ENCODE results near the gene ESPL1. TPM values are rescaled to one million over a fixed set of nuclear protein-coding genes. Genes with fewer than 3 reads are reported as not detected.
A peak's percentile ranks its signal among the peaks of the same experiment; 100 is the strongest.

ESPL1 gene
- total and polyA plus RNA-seq, 9 donors: 0.11 to 1.6 (median 0.37) TPM

GRCh38 chr12:53244337-53244736 lies 23.8 kb upstream of the ESPL1 start:
- intact Hi-C loops (cut with DNase I): no loop called here
- 34 to 74% (median 44%) methylated on average over 1 of the region's 1 CpG for WGBS, 3 donors
- Histone ChIP-seq H3K4me3 (no peak overlapping the region), H3K36me3 (no peaks in the 10 kb centered on the region), H3K27me3 (no peaks in the 10 kb centered on the region), H3K4me1 (ENCODE audit: insufficient read depth) (no peaks in the 10 kb centered on the region), H3K27ac (no peak overlapping the region), H3K9me3 (no peaks in the 10 kb centered on the region)
- no peak for DNase-seq
- TF ChIP-seq CTCF (IDR thresholded peaks at IDR 0.05) (no peak), POLR2A (IDR thresholded peaks at IDR 0.05) (no peak), EP300 (IDR thresholded peaks at IDR 0.05) (no peak)

DNA sequence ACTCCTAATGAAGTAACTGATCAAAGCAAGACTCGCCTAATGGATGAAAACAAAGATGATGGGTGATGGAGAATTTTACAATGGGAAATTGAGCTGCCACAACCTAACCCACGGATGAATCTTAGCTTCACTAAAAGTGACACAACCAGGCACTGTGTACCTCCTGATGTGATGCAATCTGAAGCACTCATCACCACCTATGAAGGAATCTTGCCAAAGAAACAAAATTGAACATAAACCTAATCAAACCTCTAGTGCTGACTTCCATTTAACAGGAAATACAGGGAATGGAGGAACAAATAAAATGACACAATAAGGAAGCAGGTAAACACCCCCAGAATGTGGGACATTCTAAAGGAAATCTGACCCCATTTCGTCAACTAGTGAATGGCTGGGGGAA lies 22.8 kb upstream of the ESPL1 start:
- no peak for DNase-seq
- Histone ChIP-seq H3K4me3 (no peak overlapping the region), H3K36me3 (no peaks in the 10 kb centered on the region), H3K4me1 (ENCODE audit: insufficient read depth) (no peaks in the 10 kb centered on the region), H3K27me3 (no peaks in the 10 kb centered on the region), H3K9me3 (no peaks in the 10 kb centered on the region), H3K27ac (no peak overlapping the region)
- WGBS, 3 donors: 77 to 85% (median 78%) methylated on average over 3 of the region's 3 CpGs
- intact Hi-C loops (cut with DNase I): no loop called here
- no peak for TF ChIP-seq POLR2A (IDR thresholded peaks at IDR 0.05)
- TF ChIP-seq EP300 (IDR thresholded peaks at IDR 0.05): no peak
- TF ChIP-seq CTCF (IDR thresholded peaks at IDR 0.05): no peak

GRCh38 chr12:53251477-53252348 lies 16.4 kb upstream of the ESPL1 start:
- peak overlapping the region; percentile 60 to 74 for H3K27ac ChIP-seq
- H3K4me1 ChIP-seq (ENCODE audit: insufficient read depth): peaks cover 3% of the 10 kb centered on the region
- peak; percentile 73 to 87 (median 83) for DNase-seq
- TF ChIP-seq POLR2A (IDR thresholded peaks at IDR 0.05) (peak; percentile 24), EP300 (IDR thresholded peaks at IDR 0.05) (no peak), CTCF (IDR thresholded peaks at IDR 0.05) (peak in 2 of 3 donors; percentile 20 to 38)
- no peaks in the 10 kb centered on the region for H3K36me3 ChIP-seq
- peak overlapping the region; percentile 76 for H3K4me3 ChIP-seq
- 1% methylated on average over 46 to 51 of the region's 51 CpGs for WGBS, 3 donors
- intact Hi-C loops (cut with DNase I): loop anchor here in 2 of 4 donors (5.0 kb wide), 2 partner anchors 34 to 39 kb away; no protein-coding TSS in a partner anchor
- H3K27me3 ChIP-seq: no peaks in the 10 kb centered on the region
- H3K9me3 ChIP-seq: no peaks in the 10 kb centered on the region

- Histone ChIP-seq H3K4me3 (peak overlapping the region; percentile 76), H3K9me3 (no peaks in the 10 kb centered on the region), H3K36me3 (no peaks in the 10 kb centered on the region), H3K4me1 (ENCODE audit: insufficient read depth) (peaks cover 3% of the 10 kb centered on the region), H3K27ac (peak overlapping the region; percentile 60 to 74), H3K27me3 (no peaks in the 10 kb centered on the region)
- intact Hi-C loops (cut with DNase I): loop anchor here in 2 of 4 donors (5.0 kb wide), 2 partner anchors 35 to 40 kb away; no protein-coding TSS in a partner anchor
- TF ChIP-seq POLR2A (IDR thresholded peaks at IDR 0.05) (no peak), CTCF (IDR thresholded peaks at IDR 0.05) (no peak), EP300 (IDR thresholded peaks at IDR 0.05) (no peak)
- peak in 2 of 5 donors; percentile 50 to 53 for DNase-seq
- 4 to 8% (median 6%) methylated on average over 19 of the region's 19 CpGs for WGBS, 3 donors
Observed at GRCh38 chr12:53252349-53252916, 15.7 kb upstream of the ESPL1 start.

Data from ovary (tissue), 9 donors.